ENCODE data around the gene EYA4. TPM values are rescaled to one million over a fixed set of nuclear protein-coding genes. Genes with fewer than 3 reads are reported as not detected.

The EYA4 gene
- total RNA-seq (not detected), polyA plus RNA-seq (not detected)

- H3K4me1 Mint-ChIP-seq, result peaks cover 0 to 5% (median 0%) of the 10 kb centered on the region in 4 donors
- Histone ChIP-seq H3K4me3 (ENCODE audit: low read depth, low read length) (no peak within 1 kb of the TSS), H3K9me3 (ENCODE audit: control insufficient read depth in 2 of 2, low read length in 2 of 2) (no peaks in the 10 kb centered on the region), H3K36me3 (ENCODE audit: control insufficient read depth, insufficient read depth, low read length) (no peaks in the 10 kb centered on the region), H3K27me3 (ENCODE audit: control insufficient read depth, insufficient read depth, low read length) (peaks cover 18% of the 10 kb centered on the region), H3K27ac (ENCODE audit: insufficient read depth, low read length, poor library complexity, severe bottlenecking) (no peak within 1 kb of the TSS), H3K4me1 (ENCODE audit: control insufficient read depth, insufficient read depth, low read length, poor library complexity, severe bottlenecking) (no peaks in the 10 kb centered on the region)
- H3K9me3 Mint-ChIP-seq, result peaks cover 0 to 6% (median 0%) of the 10 kb centered on the region in 7 donors
- peaks cover 54% of the 10 kb centered on the region for H3K27me3 Mint-ChIP-seq
- DNase-seq (no peak), ATAC-seq (ENCODE audit: low read depth in 2 of 2) (no peak)
- H3K36me3 Mint-ChIP-seq, result no peaks in the 10 kb centered on the region
- no peak within 1 kb of the TSS for H3K27ac Mint-ChIP-seq
- peak within 1 kb of the TSS in 1 of 4 donors; percentile 19 for H3K4me3 Mint-ChIP-seq
Observed at GRCh38 chr6:133241086-133241900, at the start of gene EYA4. Gene EYA4 (plus strand): TSS chr6:133241357. CDS start chr6:133274781, 33,424 bp downstream.

GRCh38 chr6:133193396-133193795 is 47.8 kb upstream of the EYA4 start:
- no peak overlapping the region for H3K27ac ChIP-seq (ENCODE audit: insufficient read depth, low read length, poor library complexity, severe bottlenecking)
- no peaks in the 10 kb centered on the region for H3K4me1 Mint-ChIP-seq
- no peaks in the 10 kb centered on the region for H3K4me1 ChIP-seq (ENCODE audit: control insufficient read depth, insufficient read depth, low read length, poor library complexity, severe bottlenecking)
- no peaks in the 10 kb centered on the region for H3K27me3 Mint-ChIP-seq
- H3K4me3 Mint-ChIP-seq, result no peak overlapping the region
- H3K9me3 ChIP-seq (ENCODE audit: control insufficient read depth in 2 of 2, low read length in 2 of 2), result no peaks in the 10 kb centered on the region
- H3K4me3 ChIP-seq (ENCODE audit: low read depth, low read length), result no peak overlapping the region
- no peaks in the 10 kb centered on the region for H3K36me3 ChIP-seq (ENCODE audit: control insufficient read depth, insufficient read depth, low read length)
- ATAC-seq (ENCODE audit: low read depth in 2 of 2) (no peak), DNase-seq (no peak)
- H3K27me3 ChIP-seq (ENCODE audit: control insufficient read depth, insufficient read depth, low read length), result no peaks in the 10 kb centered on the region
- H3K9me3 Mint-ChIP-seq, result peaks cover 0 to 4% (median 1%) of the 10 kb centered on the region in 7 donors
- no peaks in the 10 kb centered on the region for H3K36me3 Mint-ChIP-seq
- H3K27ac Mint-ChIP-seq, result no peak overlapping the region

GRCh38 chr6:133198725-133199124 is 42.4 kb upstream of the EYA4 start:
- no peak overlapping the region for H3K4me3 Mint-ChIP-seq

GRCh38 chr6:133201231-133201630 is 39.9 kb upstream of the EYA4 start:
- Mint-ChIP-seq H3K27me3 (no peaks in the 10 kb centered on the region), H3K4me3 (no peak overlapping the region), H3K4me1 (no peaks in the 10 kb centered on the region), H3K27ac (no peak overlapping the region), H3K36me3 (no peaks in the 10 kb centered on the region), H3K9me3 (peaks cover 0 to 5% (median 0%) of the 10 kb centered on the region in 7 donors)
- Histone ChIP-seq H3K4me1 (ENCODE audit: control insufficient read depth, insufficient read depth, low read length, poor library complexity, severe bottlenecking) (no peaks in the 10 kb centered on the region), H3K36me3 (ENCODE audit: control insufficient read depth, insufficient read depth, low read length) (no peaks in the 10 kb centered on the region), H3K9me3 (ENCODE audit: control insufficient read depth in 2 of 2, low read length in 2 of 2) (no peaks in the 10 kb centered on the region), H3K4me3 (ENCODE audit: low read depth, low read length) (no peak overlapping the region), H3K27ac (ENCODE audit: insufficient read depth, low read length, poor library complexity, severe bottlenecking) (no peak overlapping the region), H3K27me3 (ENCODE audit: control insufficient read depth, insufficient read depth, low read length) (no peaks in the 10 kb centered on the region)
- DNase-seq, result no peak
- ATAC-seq (ENCODE audit: low read depth in 2 of 2), result no peak

More at GRCh38 chr6:133198725-133199124, 42.4 kb upstream of the EYA4 start:
- Mint-ChIP-seq H3K9me3 (peaks cover 0 to 4% (median 0%) of the 10 kb centered on the region in 7 donors), H3K27me3 (no peaks in the 10 kb centered on the region), H3K27ac (no peak overlapping the region), H3K36me3 (no peaks in the 10 kb centered on the region), H3K4me1 (no peaks in the 10 kb centered on the region)
- H3K27ac ChIP-seq (ENCODE audit: insufficient read depth, low read length, poor library complexity, severe bottlenecking), result no peak overlapping the region
- no peaks in the 10 kb centered on the region for H3K4me1 ChIP-seq (ENCODE audit: control insufficient read depth, insufficient read depth, low read length, poor library complexity, severe bottlenecking)
- DNase-seq (no peak), ATAC-seq (ENCODE audit: low read depth in 2 of 2) (no peak)
- H3K9me3 ChIP-seq (ENCODE audit: control insufficient read depth in 2 of 2, low read length in 2 of 2), result no peaks in the 10 kb centered on the region
- no peak overlapping the region for H3K4me3 ChIP-seq (ENCODE audit: low read depth, low read length)
- H3K36me3 ChIP-seq (ENCODE audit: control insufficient read depth, insufficient read depth, low read length), result no peaks in the 10 kb centered on the region
- no peaks in the 10 kb centered on the region for H3K27me3 ChIP-seq (ENCODE audit: control insufficient read depth, insufficient read depth, low read length)

GRCh38 chr6:133202610-133203343 is 38.4 kb upstream of the EYA4 start:
- DNase-seq, result no peak

GRCh38 chr6:133203344-133203697 is 37.8 kb upstream of the EYA4 start:
- H3K4me3 Mint-ChIP-seq, result no peak overlapping the region
- H3K27me3 Mint-ChIP-seq, result no peaks in the 10 kb centered on the region
- Histone ChIP-seq H3K27me3 (ENCODE audit: control insufficient read depth, insufficient read depth, low read length) (no peaks in the 10 kb centered on the region), H3K36me3 (ENCODE audit: control insufficient read depth, insufficient read depth, low read length) (no peaks in the 10 kb centered on the region), H3K4me1 (ENCODE audit: control insufficient read depth, insufficient read depth, low read length, poor library complexity, severe bottlenecking) (no peaks in the 10 kb centered on the region), H3K9me3 (ENCODE audit: control insufficient read depth in 2 of 2, low read length in 2 of 2) (no peaks in the 10 kb centered on the region), H3K4me3 (ENCODE audit: low read depth, low read length) (no peak overlapping the region), H3K27ac (ENCODE audit: insufficient read depth, low read length, poor library complexity, severe bottlenecking) (no peak overlapping the region)
- H3K9me3 Mint-ChIP-seq, result peaks cover 0 to 5% (median 0%) of the 10 kb centered on the region in 7 donors
- DNase-seq (no peak), ATAC-seq (ENCODE audit: low read depth in 2 of 2) (no peak)
- no peak overlapping the region for H3K27ac Mint-ChIP-seq
- no peaks in the 10 kb centered on the region for H3K36me3 Mint-ChIP-seq
- H3K4me1 Mint-ChIP-seq, result no peaks in the 10 kb centered on the region

More at GRCh38 chr6:133202610-133203343, 38.4 kb upstream of the EYA4 start:
- Mint-ChIP-seq H3K27ac (no peak overlapping the region), H3K36me3 (no peaks in the 10 kb centered on the region), H3K9me3 (peaks cover 0 to 5% (median 0%) of the 10 kb centered on the region in 7 donors), H3K4me3 (no peak overlapping the region), H3K27me3 (no peaks in the 10 kb centered on the region), H3K4me1 (no peaks in the 10 kb centered on the region)
- H3K27me3 ChIP-seq (ENCODE audit: control insufficient read depth, insufficient read depth, low read length), result no peaks in the 10 kb centered on the region
- no peaks in the 10 kb centered on the region for H3K4me1 ChIP-seq (ENCODE audit: control insufficient read depth, insufficient read depth, low read length, poor library complexity, severe bottlenecking)
- no peak overlapping the region for H3K27ac ChIP-seq (ENCODE audit: insufficient read depth, low read length, poor library complexity, severe bottlenecking)
- H3K9me3 ChIP-seq (ENCODE audit: control insufficient read depth in 2 of 2, low read length in 2 of 2), result no peaks in the 10 kb centered on the region
- ATAC-seq (ENCODE audit: low read depth in 2 of 2), result no peak
- H3K4me3 ChIP-seq (ENCODE audit: low read depth, low read length), result no peak overlapping the region
- H3K36me3 ChIP-seq (ENCODE audit: control insufficient read depth, insufficient read depth, low read length), result no peaks in the 10 kb centered on the region

- no peak overlapping the region for H3K27ac ChIP-seq (ENCODE audit: insufficient read depth, low read length, poor library complexity, severe bottlenecking)
- H3K4me1 ChIP-seq (ENCODE audit: control insufficient read depth, insufficient read depth, low read length, poor library complexity, severe bottlenecking), result no peaks in the 10 kb centered on the region
- ATAC-seq (ENCODE audit: low read depth in 2 of 2), result no peak
- H3K27me3 ChIP-seq (ENCODE audit: control insufficient read depth, insufficient read depth, low read length), result no peaks in the 10 kb centered on the region
- Mint-ChIP-seq H3K27ac (no peak overlapping the region), H3K4me3 (no peak overlapping the region), H3K4me1 (no peaks in the 10 kb centered on the region), H3K27me3 (no peaks in the 10 kb centered on the region), H3K36me3 (no peaks in the 10 kb centered on the region), H3K9me3 (peaks cover 0 to 8% (median 1%) of the 10 kb centered on the region in 7 donors)
- no peaks in the 10 kb centered on the region for H3K36me3 ChIP-seq (ENCODE audit: control insufficient read depth, insufficient read depth, low read length)
- DNase-seq, result no peak
- H3K9me3 ChIP-seq (ENCODE audit: control insufficient read depth in 2 of 2, low read length in 2 of 2), result no peaks in the 10 kb centered on the region
- H3K4me3 ChIP-seq (ENCODE audit: low read depth, low read length), result no peak overlapping the region
Observed at GRCh38 chr6:133205304-133205703, 35.9 kb upstream of the EYA4 start.
